Calu3 (cell line): ENCODE measurements around the gene METAP2. TPM values are rescaled to one million over a fixed set of nuclear protein-coding genes. Genes with fewer than 3 reads are reported as not detected.

Source experiments
- BruUV-seq: library from RNA; stranded (reverse); fragments of 400-500 nt; replicated peaks from 2 replicates; lab custom pipeline; 2021; lab: Mats Ljungman, UMichigan
- CTCF ChIA-PET: fragments of 300-600 bp; sonication (Branson Sonifier 250); formaldehyde crosslinking; loops from one replicate; lab custom pipeline; 2022; ENCODE audit warnings: antibody characterized with exemption; lab: Charles Lee
- DNase-seq: peaks from one replicate; pipeline ENCODE4 v3.0.0; 2022
- H3K27ac Mint-ChIP-seq: one replicate; pipeline ENCODE4 v1.8.0; 2022; ENCODE audit warnings: mixed read lengths; ENCODE audit not compliant: unreplicated experiment
- H3K27me3 Mint-ChIP-seq: one replicate; pipeline ENCODE4 v1.8.0; 2022; ENCODE audit warnings: mixed read lengths; ENCODE audit not compliant: unreplicated experiment
- H3K36me3 Mint-ChIP-seq: one replicate; pipeline ENCODE4 v1.8.0; 2022; ENCODE audit warnings: mild to moderate bottlenecking, moderate library complexity, mixed read lengths; ENCODE audit not compliant: insufficient read depth, unreplicated experiment
- H3K4me1 Mint-ChIP-seq: one replicate; pipeline ENCODE4 v1.8.0; 2022; ENCODE audit warnings: mild to moderate bottlenecking, low read depth, mixed read lengths; ENCODE audit not compliant: unreplicated experiment
- H3K4me3 Mint-ChIP-seq: one replicate; pipeline ENCODE4 v1.8.0; 2022; ENCODE audit warnings: mild to moderate bottlenecking, low read depth, moderate library complexity, mixed read lengths; ENCODE audit not compliant: unreplicated experiment
- H3K9me3 Mint-ChIP-seq: one replicate; pipeline ENCODE4 v1.8.0; 2022; ENCODE audit warnings: low read depth, mixed read lengths; ENCODE audit not compliant: unreplicated experiment
- intact Hi-C: fragments of 100-400 bp; cut with micrococcal nuclease; formaldehyde crosslinking; loops from one replicate; pipeline ENCODE4 v1.10.0; 2022; ENCODE audit not compliant: unreplicated experiment
- total RNA-seq: library from RNA; stranded (reverse); gene quantifications from 2 replicates; pipeline ENCODE4 v1.2.3, GENCODE V29; 2022
- TF ChIP-seq, protein P1 (sequence below): fragments of 200-600 bp; IDR thresholded peaks from one replicate; pipeline ENCODE4 v1.8.0; 2022; ENCODE audit warnings: antibody characterized with exemption; ENCODE audit not compliant: unreplicated experiment

The METAP2 gene
- total RNA-seq, 1 experiment from 2014 or later, result 96.3 TPM

- CTCF ChIA-PET, result interaction anchor here (0.6 to 0.7 kb wide), 2 partner anchors 27 to 95 kb away, joined by 3 read pairs; no protein-coding TSS in a partner anchor
- DNase-seq, result no peak
- Mint-ChIP-seq H3K27ac (no peak overlapping the region), H3K4me3 (no peak overlapping the region), H3K36me3 (peaks cover 71% of the 10 kb centered on the region), H3K4me1 (no peaks in the 10 kb centered on the region), H3K9me3 (no peaks in the 10 kb centered on the region), H3K27me3 (no peaks in the 10 kb centered on the region)
- no TSS peak for BruUV-seq
- TF ChIP-seq, protein P1, sequence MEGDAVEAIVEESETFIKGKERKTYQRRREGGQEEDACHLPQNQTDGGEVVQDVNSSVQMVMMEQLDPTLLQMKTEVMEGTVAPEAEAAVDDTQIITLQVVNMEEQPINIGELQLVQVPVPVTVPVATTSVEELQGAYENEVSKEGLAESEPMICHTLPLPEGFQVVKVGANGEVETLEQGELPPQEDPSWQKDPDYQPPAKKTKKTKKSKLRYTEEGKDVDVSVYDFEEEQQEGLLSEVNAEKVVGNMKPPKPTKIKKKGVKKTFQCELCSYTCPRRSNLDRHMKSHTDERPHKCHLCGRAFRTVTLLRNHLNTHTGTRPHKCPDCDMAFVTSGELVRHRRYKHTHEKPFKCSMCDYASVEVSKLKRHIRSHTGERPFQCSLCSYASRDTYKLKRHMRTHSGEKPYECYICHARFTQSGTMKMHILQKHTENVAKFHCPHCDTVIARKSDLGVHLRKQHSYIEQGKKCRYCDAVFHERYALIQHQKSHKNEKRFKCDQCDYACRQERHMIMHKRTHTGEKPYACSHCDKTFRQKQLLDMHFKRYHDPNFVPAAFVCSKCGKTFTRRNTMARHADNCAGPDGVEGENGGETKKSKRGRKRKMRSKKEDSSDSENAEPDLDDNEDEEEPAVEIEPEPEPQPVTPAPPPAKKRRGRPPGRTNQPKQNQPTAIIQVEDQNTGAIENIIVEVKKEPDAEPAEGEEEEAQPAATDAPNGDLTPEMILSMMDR, result no peak
- intact Hi-C loops, result no loop called here
Observed at GRCh38 chr12:95506707-95507523, 33.0 kb downstream of the METAP2 start.

- no peak overlapping the region for H3K27ac Mint-ChIP-seq
- H3K4me1 Mint-ChIP-seq, result no peaks in the 10 kb centered on the region
- no peaks in the 10 kb centered on the region for H3K9me3 Mint-ChIP-seq
- H3K36me3 Mint-ChIP-seq, result peaks cover 83% of the 10 kb centered on the region
- DNase-seq, result no peak
- intact Hi-C loops, result no loop called here
- H3K27me3 Mint-ChIP-seq, result no peaks in the 10 kb centered on the region
- H3K4me3 Mint-ChIP-seq, result no peak overlapping the region
- BruUV-seq, result no TSS peak
- CTCF ChIA-PET, result interaction anchor here (0.6 to 1.1 kb wide), 3 partner anchors 9 to 581 kb away, joined by 3 to 4 read pairs (median 3); no protein-coding TSS in a partner anchor
- TF ChIP-seq, protein P1, result no peak
Observed at GRCh38 chr12:95509300-95509699, 35.3 kb downstream of the METAP2 start.

DNA sequence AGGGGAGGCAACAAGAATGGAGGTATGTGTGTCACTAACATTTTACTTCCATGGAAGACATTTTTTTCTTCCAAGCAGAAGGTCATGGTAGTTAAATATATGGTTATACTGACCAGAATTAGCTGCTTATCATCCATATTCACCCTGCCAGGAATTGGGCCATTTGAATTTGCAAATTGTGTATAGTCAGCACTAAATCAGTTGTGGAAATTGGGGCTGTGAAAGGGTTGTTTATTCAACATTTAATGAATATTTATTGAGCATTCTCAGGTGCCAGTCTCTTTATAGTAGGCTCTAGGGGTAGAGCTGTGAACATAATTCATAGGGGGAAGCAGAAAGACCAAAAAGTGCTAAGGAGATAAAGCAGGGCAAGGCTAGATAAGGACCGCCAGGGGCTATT is 38.0 kb downstream of the METAP2 start:
- intact Hi-C loops, result no loop called here
- no peaks in the 10 kb centered on the region for H3K9me3 Mint-ChIP-seq
- H3K27me3 Mint-ChIP-seq, result no peaks in the 10 kb centered on the region
- no peak overlapping the region for H3K27ac Mint-ChIP-seq
- peaks cover 3% of the 10 kb centered on the region for H3K4me1 Mint-ChIP-seq
- TF ChIP-seq, protein P1, result no peak
- BruUV-seq, result no TSS peak
- CTCF ChIA-PET, result interaction anchor here (0.7 kb wide), 1 partner anchor 1310 kb away, joined by 3 read pairs; no protein-coding TSS in a partner anchor
- peaks cover 56% of the 10 kb centered on the region for H3K36me3 Mint-ChIP-seq
- H3K4me3 Mint-ChIP-seq, result no peak overlapping the region
- no peak for DNase-seq

DNA sequence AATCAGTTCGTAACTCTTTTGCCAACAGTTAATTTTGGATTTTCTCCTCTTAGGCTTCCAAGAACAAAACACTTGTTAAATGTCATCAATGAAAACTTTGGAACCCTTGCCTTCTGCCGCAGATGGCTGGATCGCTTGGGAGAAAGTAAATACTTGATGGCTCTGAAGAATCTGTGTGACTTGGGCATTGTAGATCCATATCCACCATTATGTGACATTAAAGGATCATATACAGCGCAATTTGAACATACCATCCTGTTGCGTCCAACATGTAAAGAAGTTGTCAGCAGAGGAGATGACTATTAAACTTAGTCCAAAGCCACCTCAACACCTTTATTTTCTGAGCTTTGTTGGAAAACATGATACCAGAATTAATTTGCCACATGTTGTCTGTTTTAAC is 39.6 kb downstream of the METAP2 start:
- Mint-ChIP-seq H3K4me3 (no peak overlapping the region), H3K36me3 (peaks cover 48% of the 10 kb centered on the region), H3K4me1 (peaks cover 9% of the 10 kb centered on the region), H3K27ac (no peak overlapping the region), H3K9me3 (no peaks in the 10 kb centered on the region), H3K27me3 (no peaks in the 10 kb centered on the region)
- TF ChIP-seq, protein P1, result no peak
- intact Hi-C loops, result no loop called here
- BruUV-seq, result no TSS peak
- CTCF ChIA-PET, result interaction anchor here (0.6 kb wide), 1 partner anchor 10 kb away, joined by 4 read pairs; no protein-coding TSS in a partner anchor
- DNase-seq, result no peak
